Liver (tissue), 9 donors: ENCODE measurements around the gene BDKRB2. TPM values are rescaled to one million over a fixed set of nuclear protein-coding genes. Genes with fewer than 3 reads are reported as not detected.

Experiments used
- DNase-seq: peaks from one replicate; pipeline ENCODE4 v3.0.0-alpha.2; 2017; ENCODE audit warnings: low spot score
- H3K27ac ChIP-seq, 2 donors: one replicate each; pipeline ENCODE4 v1.7.0; 2013; ENCODE audit warnings: inconsistent platforms in 2 of 2, low read length in 2 of 2, control low read depth in 1 of 2, low read depth in 1 of 2, mild to moderate bottlenecking in 1 of 2
- H3K27me3 ChIP-seq, 4 donors: one replicate each; pipeline versions ENCODE4 v1.6.1 to v1.7.0; 2013; ENCODE audit warnings: low read length in 3 of 4, inconsistent platforms in 1 of 4, mild to moderate bottlenecking in 1 of 4, moderate library complexity in 1 of 4; ENCODE audit not compliant: control insufficient read depth in 4 of 4, insufficient read depth in 4 of 4
- H3K36me3 ChIP-seq, 4 donors: one replicate each; pipeline versions ENCODE4 v1.6.1 to v1.7.0; 2013; ENCODE audit warnings: low read length in 3 of 4, mild to moderate bottlenecking in 3 of 4, low read depth in 1 of 4, moderate library complexity in 1 of 4; ENCODE audit not compliant: control insufficient read depth in 4 of 4, insufficient read depth in 3 of 4
- H3K4me1 ChIP-seq, 4 donors: one replicate each; pipeline versions ENCODE4 v1.6.1 to v1.7.0; 2013; ENCODE audit warnings: low read length in 3 of 4, mild to moderate bottlenecking in 3 of 4, moderate library complexity in 1 of 4; ENCODE audit not compliant: control insufficient read depth in 4 of 4, insufficient read depth in 4 of 4
- H3K4me3 ChIP-seq, 3 donors: one replicate each; pipeline versions ENCODE4 v1.6.1 to v1.7.0; 2013; ENCODE audit warnings: low read length in 3 of 3, control low read depth in 1 of 3, low read depth in 1 of 3, mild to moderate bottlenecking in 1 of 3
- H3K9ac ChIP-seq, 2 donors: one replicate each; pipeline ENCODE4 v1.7.0; 2013; ENCODE audit warnings: low read length in 2 of 2, mild to moderate bottlenecking in 2 of 2, moderate library complexity in 2 of 2, control low read depth in 1 of 2, low read depth in 1 of 2
- H3K9me3 ChIP-seq, 4 donors: one replicate each; pipeline versions ENCODE4 v1.6.1 to v1.7.0; 2013; ENCODE audit warnings: low read length in 3 of 4; ENCODE audit not compliant: control insufficient read depth in 4 of 4
- EGR1 ChIP-seq, 2 donors: IDR thresholded peaks; 2 replicates each; pipeline ENCODE4 v1.6.1; 2016 to 2018; ENCODE audit warnings: antibody characterized with exemption in 2 of 2, low read depth in 2 of 2
- FOXA2 ChIP-seq: IDR thresholded peaks from 2 replicates; pipeline ENCODE4 v1.6.1; 2016; ENCODE audit warnings: antibody characterized with exemption
- GABPA ChIP-seq, 2 donors: IDR thresholded peaks in 1 of 2; conservative IDR thresholded peaks in 1 of 2; 2 replicates each; pipeline ENCODE4 v1.6.1; 2016; ENCODE audit warnings: antibody characterized with exemption in 2 of 2, mild to moderate bottlenecking in 1 of 2, moderate library complexity in 1 of 2
- HNF4A ChIP-seq, 2 donors: conservative IDR thresholded peaks; 2 replicates each; pipeline ENCODE4 v1.6.1; 2016; ENCODE audit warnings: antibody characterized with exemption in 2 of 2, mild to moderate bottlenecking in 2 of 2
- HNF4G ChIP-seq: IDR thresholded peaks from 2 replicates; pipeline ENCODE4 v1.6.1; 2016; ENCODE audit warnings: antibody characterized with exemption
- JUND ChIP-seq, 2 donors: IDR thresholded peaks; 2 replicates each; pipeline ENCODE4 v1.6.1; 2016; ENCODE audit warnings: antibody characterized with exemption in 2 of 2
- NR2F2 ChIP-seq: IDR thresholded peaks from 2 replicates; pipeline ENCODE4 v1.6.1; 2016; ENCODE audit warnings: antibody characterized with exemption
- RAD21 ChIP-seq, 2 donors: IDR thresholded peaks; 2 replicates each; pipeline ENCODE4 v1.6.1; 2016; ENCODE audit warnings: antibody characterized with exemption in 2 of 2, mild to moderate bottlenecking in 2 of 2
- REST ChIP-seq: IDR thresholded peaks from 2 replicates; pipeline ENCODE4 v1.6.1; 2016; ENCODE audit warnings: antibody characterized with exemption, mild to moderate bottlenecking
- RXRA ChIP-seq, 2 donors: IDR thresholded peaks; 2 replicates each; pipeline ENCODE4 v1.6.1; 2017 to 2018; ENCODE audit warnings: antibody characterized with exemption in 2 of 2, mild to moderate bottlenecking in 1 of 2
- SP1 ChIP-seq: IDR thresholded peaks from 2 replicates; pipeline ENCODE4 v1.6.1; 2018; ENCODE audit warnings: antibody characterized with exemption, mild to moderate bottlenecking
- TAF1 ChIP-seq: conservative IDR thresholded peaks from 2 replicates; pipeline ENCODE4 v1.6.1; 2016; ENCODE audit warnings: antibody characterized with exemption, mild to moderate bottlenecking
- ZBTB33 ChIP-seq: IDR thresholded peaks from 2 replicates; pipeline ENCODE4 v1.6.1; 2016; ENCODE audit warnings: antibody characterized with exemption
- WGBS: extraction: QIAGEN DNeasy Blood & Tissue Kit; methylation state at CpG from one replicate; pipeline ENCODE4 v1.1.7; 2013; 5-methylcytosine and 5-hydroxymethylcytosine counted together
- polyA plus RNA-seq, 2 donors: library from polyadenylated mRNA; stranded (reverse) in 1 of 2; unstranded in 1 of 2; fragments of 200-250 nt in 1 of 2; fragments of >200 nt in 1 of 2; fragmentation: Nextera tagmentation in 1 of 2; extraction: Ambion mirVana in 1 of 2; gene quantifications; one replicate each; pipeline versions ENCODE4 v1.2.1 to v1.2.3, GENCODE V29; 2013 to 2015
- total RNA-seq, 2 donors: library from RNA; depleted of rRNA; stranded (reverse); fragments of >200 nt; gene quantifications; one replicate each; pipeline ENCODE4 v1.2.3, GENCODE V29; 2014
- TF ChIP-seq, protein P1 (sequence below): IDR thresholded peaks from 2 replicates; pipeline ENCODE4 v1.6.1; 2016; ENCODE audit warnings: antibody characterized with exemption
- donor health status: healthy.
- donor health status: healthy.
- donor health status: healthy.
- donor health status: healthy.
- donor health status: healthy.

Gene BDKRB2
- total and polyA plus RNA-seq, 4 donors, result 0.10 to 0.25 (median 0.17) TPM

DNA sequence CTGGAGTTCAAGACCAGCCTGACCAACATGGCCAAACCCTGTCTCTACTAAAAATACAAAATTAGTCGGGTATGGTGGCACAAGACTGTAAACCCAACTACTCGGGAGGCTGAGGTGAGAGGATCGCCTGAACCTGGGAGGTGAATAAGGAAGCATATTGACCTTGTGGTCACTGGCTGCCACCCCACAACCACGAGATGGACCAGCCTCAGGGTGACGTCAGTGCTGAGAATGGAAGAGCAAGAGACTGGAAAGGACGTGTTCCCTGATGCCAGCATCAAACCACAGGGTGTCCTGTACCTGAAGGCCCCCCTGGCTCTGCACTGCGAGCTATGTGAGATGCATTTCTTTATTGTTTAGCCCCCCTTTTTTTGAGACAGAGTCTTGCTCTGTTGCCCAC lies 45.9 kb upstream of the BDKRB2 start:
- H3K36me3 ChIP-seq, result no peaks in the 10 kb centered on the region
- no peak for DNase-seq
- no peak overlapping the region for H3K9ac ChIP-seq
- no peaks in the 10 kb centered on the region for H3K27me3 ChIP-seq
- H3K27ac ChIP-seq, result no peak overlapping the region
- H3K9me3 ChIP-seq, result no peaks in the 10 kb centered on the region
- WGBS, result 92% methylated on average over 7 of the region's 7 CpGs
- no peak overlapping the region for H3K4me3 ChIP-seq
- TF ChIP-seq ZBTB33 (no peak), RXRA (IDR thresholded peaks at IDR 0.05) (no peak), EGR1 (IDR thresholded peaks at IDR 0.05; ENCODE audit: low read depth in 2 of 2) (no peak), NR2F2 (no peak), HNF4A (conservative IDR thresholded peaks at IDR 0.05) (no peak), HNF4G (no peak), GABPA (IDR thresholded peaks at IDR 0.05 in 1 of 2, conservative IDR thresholded peaks at IDR 0.05 in 1 of 2) (no peak), RAD21 (IDR thresholded peaks at IDR 0.05) (no peak), SP1 (no peak), TAF1 (no peak)
- TF ChIP-seq, protein P1, sequence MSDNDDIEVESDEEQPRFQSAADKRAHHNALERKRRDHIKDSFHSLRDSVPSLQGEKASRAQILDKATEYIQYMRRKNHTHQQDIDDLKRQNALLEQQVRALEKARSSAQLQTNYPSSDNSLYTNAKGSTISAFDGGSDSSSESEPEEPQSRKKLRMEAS, result no peak
- H3K4me1 ChIP-seq, result peaks cover 0 to 8% (median 3%) of the 10 kb centered on the region in 4 donors

DNA sequence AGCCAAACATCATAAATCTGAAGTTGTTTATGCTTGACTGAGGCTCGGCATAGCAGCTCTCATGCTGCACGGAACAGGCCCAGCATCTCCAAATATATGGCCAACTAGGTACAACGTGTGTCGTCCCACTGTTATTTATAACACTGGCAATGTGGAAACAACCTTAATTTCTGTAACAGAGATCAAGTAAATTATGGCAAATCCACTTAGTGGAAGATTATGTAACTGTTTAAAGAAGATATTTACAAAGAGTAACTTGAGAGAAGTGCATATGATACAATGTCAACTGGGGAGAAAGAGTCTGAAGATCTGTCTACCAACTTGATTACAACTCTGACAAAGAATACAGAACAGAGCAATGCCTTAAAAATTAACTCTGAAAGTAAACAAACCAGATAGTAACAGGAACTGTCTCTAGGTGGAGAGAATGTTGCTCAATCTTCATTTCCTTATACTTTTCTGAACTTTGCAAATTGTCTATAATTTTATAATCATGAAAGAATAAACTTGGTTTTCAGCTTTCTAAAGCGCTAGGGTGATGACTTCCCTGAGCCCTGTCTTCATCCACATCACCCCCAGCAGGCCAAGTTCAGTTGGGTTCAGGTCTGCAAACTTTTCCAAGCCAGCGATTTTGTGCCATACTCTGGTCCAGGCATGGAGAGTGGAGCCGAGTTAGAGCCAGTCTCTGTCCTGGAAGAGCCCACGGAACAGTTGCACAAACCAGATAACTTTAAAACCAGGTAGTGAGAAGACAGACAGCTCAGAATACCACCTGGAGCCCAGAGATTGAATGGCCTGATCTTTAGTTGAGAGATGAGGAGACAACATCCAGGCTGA lies 44.3 kb upstream of the BDKRB2 start:
- Histone ChIP-seq H3K9ac (no peak overlapping the region), H3K4me1 (peaks cover 0 to 8% (median 3%) of the 10 kb centered on the region in 4 donors), H3K4me3 (no peak overlapping the region), H3K36me3 (no peaks in the 10 kb centered on the region), H3K9me3 (no peaks in the 10 kb centered on the region), H3K27me3 (no peaks in the 10 kb centered on the region), H3K27ac (peak overlapping the region in 1 of 2 donors; percentile 44)
- DNase-seq, result peak; percentile 12
- peak; percentile 62 for TF ChIP-seq FOXA2
- no peak for TF ChIP-seq JUND (IDR thresholded peaks at IDR 0.05)
- peak in 1 of 2 donors; percentile 46 for TF ChIP-seq RXRA (IDR thresholded peaks at IDR 0.05)
- TF ChIP-seq REST, result no peak
- WGBS, result 72% methylated on average over 8 of the region's 8 CpGs
